Parathyroid adenoma (tissue), 2 donors: ENCODE results near the gene PCBP3.

ENCODE experiments used
- H2AFZ ChIP-seq: fragments of 300-600 bp; sonication (generic); one replicate; pipeline ENCODE4 v1.7.0; 2017; ENCODE audit warnings: antibody characterized with exemption, mild to moderate bottlenecking
- H3K27ac ChIP-seq: fragments of 300-600 bp; sonication (generic); one replicate; pipeline ENCODE4 v1.7.0; 2017
- H3K27me3 ChIP-seq: fragments of 300-600 bp; sonication (generic); one replicate; pipeline ENCODE4 v1.7.0; 2017; ENCODE audit warnings: low read length; ENCODE audit not compliant: control insufficient read depth, insufficient read depth
- H3K36me3 ChIP-seq: fragments of 300-600 bp; sonication (generic); one replicate; pipeline ENCODE4 v1.7.0; 2017; ENCODE audit warnings: low read length; ENCODE audit not compliant: control insufficient read depth, insufficient read depth
- H3K4me1 ChIP-seq: fragments of 300-600 bp; sonication (generic); one replicate; pipeline ENCODE4 v1.7.0; 2017; ENCODE audit warnings: control low read depth
- H3K4me2 ChIP-seq: fragments of 300-600 bp; sonication (generic); one replicate; pipeline ENCODE4 v1.7.0; 2017; ENCODE audit warnings: low read length
- H3K4me3 ChIP-seq: fragments of 300-600 bp; sonication (generic); one replicate; pipeline ENCODE4 v1.7.0; 2017; ENCODE audit warnings: low read depth, low read length
- H3K79me2 ChIP-seq: fragments of 300-600 bp; sonication (generic); one replicate; pipeline ENCODE4 v1.7.0; 2017; ENCODE audit warnings: control low read depth
- H3K9ac ChIP-seq: fragments of 300-600 bp; sonication (generic); one replicate; pipeline ENCODE4 v1.7.0; 2017; ENCODE audit warnings: mild to moderate bottlenecking
- H3K9me3 ChIP-seq: fragments of 300-600 bp; sonication (generic); one replicate; pipeline ENCODE4 v1.7.0; 2017; ENCODE audit warnings: low read length; ENCODE audit not compliant: control insufficient read depth
- TF ChIP-seq, protein P1 (sequence below): fragments of 300-600 bp; sonication (generic); IDR thresholded peaks from one replicate; pipeline ENCODE4 v1.7.0; 2017; ENCODE audit warnings: antibody characterized with exemption, mild to moderate bottlenecking
- donor health status: primary hyperparathyroidism.

PCBP3 gene

DNA sequence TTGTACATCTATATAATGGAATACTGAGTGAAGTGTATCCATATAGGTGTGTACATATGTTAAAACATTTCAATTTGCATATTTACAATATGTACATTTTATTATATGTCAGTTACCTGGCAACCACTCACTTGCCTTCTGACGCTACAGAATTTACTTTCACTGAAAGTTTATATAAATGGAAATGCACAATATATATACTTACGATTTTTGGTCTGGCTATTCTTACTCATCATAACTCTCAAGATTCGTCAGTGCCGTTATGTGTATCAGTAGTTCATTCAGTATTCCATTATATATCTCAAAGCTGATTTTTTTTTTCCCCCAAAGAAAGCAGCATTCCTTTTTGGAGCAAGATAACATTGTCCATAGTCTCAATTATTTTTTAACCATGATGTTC is 138.2 kb downstream of the PCBP3 start:
- H3K4me3 ChIP-seq, result no peak overlapping the region
- TF ChIP-seq, protein P1, sequence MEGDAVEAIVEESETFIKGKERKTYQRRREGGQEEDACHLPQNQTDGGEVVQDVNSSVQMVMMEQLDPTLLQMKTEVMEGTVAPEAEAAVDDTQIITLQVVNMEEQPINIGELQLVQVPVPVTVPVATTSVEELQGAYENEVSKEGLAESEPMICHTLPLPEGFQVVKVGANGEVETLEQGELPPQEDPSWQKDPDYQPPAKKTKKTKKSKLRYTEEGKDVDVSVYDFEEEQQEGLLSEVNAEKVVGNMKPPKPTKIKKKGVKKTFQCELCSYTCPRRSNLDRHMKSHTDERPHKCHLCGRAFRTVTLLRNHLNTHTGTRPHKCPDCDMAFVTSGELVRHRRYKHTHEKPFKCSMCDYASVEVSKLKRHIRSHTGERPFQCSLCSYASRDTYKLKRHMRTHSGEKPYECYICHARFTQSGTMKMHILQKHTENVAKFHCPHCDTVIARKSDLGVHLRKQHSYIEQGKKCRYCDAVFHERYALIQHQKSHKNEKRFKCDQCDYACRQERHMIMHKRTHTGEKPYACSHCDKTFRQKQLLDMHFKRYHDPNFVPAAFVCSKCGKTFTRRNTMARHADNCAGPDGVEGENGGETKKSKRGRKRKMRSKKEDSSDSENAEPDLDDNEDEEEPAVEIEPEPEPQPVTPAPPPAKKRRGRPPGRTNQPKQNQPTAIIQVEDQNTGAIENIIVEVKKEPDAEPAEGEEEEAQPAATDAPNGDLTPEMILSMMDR, result no peak
- no peaks in the 10 kb centered on the region for H3K9me3 ChIP-seq
- no peak overlapping the region for H3K9ac ChIP-seq
- H3K36me3 ChIP-seq, result no peaks in the 10 kb centered on the region
- H3K79me2 ChIP-seq, result no peaks in the 10 kb centered on the region
- no peaks in the 10 kb centered on the region for H3K4me1 ChIP-seq
- no peak overlapping the region for H2AFZ ChIP-seq
- no peak overlapping the region for H3K27ac ChIP-seq
- no peak overlapping the region for H3K4me2 ChIP-seq
- H3K27me3 ChIP-seq, result no peaks in the 10 kb centered on the region

DNA sequence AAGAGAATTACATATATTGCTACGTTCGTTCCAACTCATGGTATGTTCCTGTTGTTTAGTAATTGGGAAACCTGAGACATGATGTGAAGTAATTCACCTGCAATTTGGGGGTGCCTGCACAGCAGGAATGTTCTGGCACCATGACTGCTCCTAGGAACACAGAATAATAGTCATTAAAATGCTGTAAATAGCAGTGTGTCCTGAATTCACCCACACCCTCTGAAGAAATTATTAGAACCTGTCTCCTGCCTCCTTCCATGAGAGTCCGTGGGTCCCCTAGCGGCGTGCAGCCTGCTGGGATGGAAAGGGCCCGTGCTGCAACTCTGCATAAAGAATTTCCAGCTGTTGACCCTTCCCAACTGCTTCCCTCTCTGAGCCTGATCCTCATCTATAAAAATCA is 143.1 kb downstream of the PCBP3 start:
- TF ChIP-seq, protein P1, result no peak
- Histone ChIP-seq H3K4me3 (no peak overlapping the region), H3K4me2 (no peak overlapping the region), H3K4me1 (no peaks in the 10 kb centered on the region), H3K9me3 (no peaks in the 10 kb centered on the region), H3K36me3 (no peaks in the 10 kb centered on the region), H3K79me2 (no peaks in the 10 kb centered on the region), H2AFZ (no peak overlapping the region), H3K9ac (no peak overlapping the region), H3K27ac (no peak overlapping the region), H3K27me3 (no peaks in the 10 kb centered on the region)

DNA sequence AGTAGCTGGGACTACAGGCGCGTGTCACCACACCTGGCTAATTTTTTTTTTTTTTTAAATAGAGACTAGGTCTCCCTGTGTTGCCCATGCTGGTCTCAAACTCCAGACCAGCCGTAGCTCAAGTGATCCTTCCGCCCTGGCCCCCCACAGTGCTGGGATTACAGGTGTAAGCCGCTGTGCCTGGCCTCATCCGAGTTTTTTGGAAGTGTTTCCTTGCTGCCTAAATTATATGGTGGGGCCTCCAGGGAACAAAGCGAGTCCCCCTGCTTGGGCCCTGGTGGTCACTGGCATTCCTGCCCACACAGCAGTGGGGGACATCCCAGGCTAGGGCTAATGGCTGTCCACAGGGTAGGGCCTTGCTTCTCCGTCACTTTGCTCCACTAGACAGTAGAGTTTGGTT is 143.8 kb downstream of the PCBP3 start:
- no peaks in the 10 kb centered on the region for H3K36me3 ChIP-seq

DNA sequence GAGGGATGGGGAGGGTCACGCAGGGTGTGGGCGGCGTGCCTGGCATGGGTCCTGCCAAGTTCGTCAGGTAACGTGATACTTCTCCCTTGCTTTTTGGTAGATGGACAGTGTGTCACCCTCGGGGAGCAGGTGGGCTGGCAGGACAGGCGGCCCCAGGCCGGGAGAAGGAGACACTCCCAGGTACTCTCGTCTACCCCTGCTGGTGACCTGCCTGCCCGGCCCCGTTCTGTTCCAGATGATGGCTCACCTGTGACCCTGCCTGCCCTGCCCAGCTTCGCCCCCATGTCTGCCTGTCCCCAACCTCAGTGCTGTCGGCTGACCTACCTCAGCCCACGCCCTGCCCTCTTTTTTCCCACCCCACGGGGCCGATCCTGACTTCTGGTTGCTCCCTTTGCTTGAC is 144.7 kb downstream of the PCBP3 start:
- no peaks in the 10 kb centered on the region for H3K36me3 ChIP-seq

More for the DNA sequence above, 143.8 kb downstream of the PCBP3 start:
- no peaks in the 10 kb centered on the region for H3K79me2 ChIP-seq
- no peak overlapping the region for H3K4me3 ChIP-seq
- H3K27me3 ChIP-seq, result no peaks in the 10 kb centered on the region
- TF ChIP-seq, protein P1, result no peak
- no peak overlapping the region for H2AFZ ChIP-seq
- no peaks in the 10 kb centered on the region for H3K9me3 ChIP-seq
- no peak overlapping the region for H3K4me2 ChIP-seq
- no peaks in the 10 kb centered on the region for H3K4me1 ChIP-seq
- H3K9ac ChIP-seq, result no peak overlapping the region
- H3K27ac ChIP-seq, result no peak overlapping the region

More for the DNA sequence above, 144.7 kb downstream of the PCBP3 start:
- Histone ChIP-seq H3K4me2 (no peak overlapping the region), H3K9ac (no peak overlapping the region), H2AFZ (no peak overlapping the region), H3K27me3 (no peaks in the 10 kb centered on the region), H3K27ac (no peak overlapping the region), H3K79me2 (no peaks in the 10 kb centered on the region), H3K4me1 (no peaks in the 10 kb centered on the region), H3K9me3 (no peaks in the 10 kb centered on the region), H3K4me3 (no peak overlapping the region)
- TF ChIP-seq, protein P1, result no peak
